WTC11 (cell line): Measurements from ENCODE around the gene DYNC1I1.

Experiments used
- CTCF ChIP-seq: fragments of 200-600 bp; IDR thresholded peaks from 2 replicates; pipeline ENCODE4 v1.8.0; 2022; ENCODE audit warnings: antibody characterized with exemption
- E2F5 ChIP-seq: sonication (generic); formaldehyde crosslinking; IDR thresholded peaks from 2 replicates; pipeline ENCODE4 v1.8.1; 2022; ENCODE audit warnings: mild to moderate bottlenecking, moderate library complexity, missing genetic modification reagents
- ERG ChIP-seq: fragments of 250-450 bp; sonication (Bioruptor Pico); IDR thresholded peaks from 2 replicates; pipeline ENCODE4 v1.8.0; 2021; ENCODE audit warnings: mild to moderate bottlenecking
- FOXJ3 ChIP-seq: sonication (generic); formaldehyde crosslinking; IDR thresholded peaks from 2 replicates; pipeline ENCODE4 v1.9.0; 2021; ENCODE audit warnings: missing genetic modification reagents, mild to moderate bottlenecking, borderline replicate concordance
- FOXP1 ChIP-seq: sonication (generic); formaldehyde crosslinking; IDR thresholded peaks from 2 replicates; pipeline ENCODE4 v1.8.0; 2022; ENCODE audit warnings: missing genetic modification reagents, mild to moderate bottlenecking, moderate library complexity, borderline replicate concordance
- GRHL2 ChIP-seq: fragments of 250-450 bp; sonication (Bioruptor Pico); IDR thresholded peaks from 2 replicates; pipeline ENCODE4 v1.8.0; 2022; ENCODE audit warnings: mild to moderate bottlenecking, moderate library complexity; ENCODE audit not compliant: insufficient replicate concordance, severe bottlenecking
- NFE2L1 ChIP-seq: sonication (generic); formaldehyde crosslinking; IDR thresholded peaks from 2 replicates; pipeline ENCODE4 v1.8.1; 2023; ENCODE audit warnings: missing genetic modification reagents
- NR1H2 ChIP-seq: sonication (generic); formaldehyde crosslinking; IDR thresholded peaks from 2 replicates; pipeline ENCODE4 v1.9.0; 2021; ENCODE audit warnings: mild to moderate bottlenecking, moderate library complexity, missing genetic modification reagents
- SMAD3 ChIP-seq: sonication (generic); formaldehyde crosslinking; IDR thresholded peaks from 2 replicates; pipeline ENCODE4 v1.8.0; 2022; ENCODE audit warnings: missing genetic modification reagents, mild to moderate bottlenecking, borderline replicate concordance
- STAT6 ChIP-seq: sonication (generic); formaldehyde crosslinking; conservative IDR thresholded peaks from 2 replicates; pipeline ENCODE4 v1.8.1; 2023; ENCODE audit warnings: mild to moderate bottlenecking, low read depth, missing genetic modification reagents, moderate library complexity
- USF1 ChIP-seq: sonication (generic); formaldehyde crosslinking; IDR thresholded peaks from 2 replicates; pipeline ENCODE4 v1.8.0; 2022; ENCODE audit warnings: mild to moderate bottlenecking, missing genetic modification reagents

- TF ChIP-seq ERG, result no peak
- TF ChIP-seq E2F5, result no peak
- TF ChIP-seq CTCF, result no peak
- TF ChIP-seq GRHL2 (CRISPR knock-in tag), result no peak
- no peak for TF ChIP-seq FOXP1 (CRISPR knock-in tag)
- TF ChIP-seq STAT6 (CRISPR knock-in tag), result no peak
- TF ChIP-seq SMAD3 (CRISPR knock-in tag), result no peak
- TF ChIP-seq FOXJ3 (CRISPR knock-in tag), result no peak
- TF ChIP-seq NFE2L1 (CRISPR knock-in tag), result no peak
- no peak for TF ChIP-seq NR1H2
- TF ChIP-seq USF1 (CRISPR knock-in tag), result no peak
Measured at GRCh38 chr7:96104984-96105383, 332.6 kb downstream of the DYNC1I1 start.
